Lower leg skin (tissue), 3 donors: Measurements from ENCODE around the gene TCN1.

Experiments used
- CTCF ChIP-seq, 3 donors: fragments of 450-650 bp; IDR thresholded peaks; one replicate each; pipeline ENCODE4 v1.5.1; 2016; ENCODE audit warnings: antibody characterized with exemption in 3 of 3, mild to moderate bottlenecking in 3 of 3, moderate library complexity in 2 of 3
- POLR2A ChIP-seq, 2 donors: fragments of 450-650 bp; IDR thresholded peaks; one replicate each; pipeline ENCODE4 v1.6.1; 2016 to 2017; ENCODE audit warnings: antibody characterized with exemption in 2 of 2, mild to moderate bottlenecking in 1 of 2, moderate library complexity in 1 of 2

GRCh38 chr11:59812220-59812619 lies 54.1 kb downstream of the TCN1 start:
- no peak for TF ChIP-seq CTCF (IDR thresholded peaks at IDR 0.05)
- TF ChIP-seq POLR2A (IDR thresholded peaks at IDR 0.05): no peak
